IPS-18c (cell line): ENCODE results near the gene FAM89B.
"Not testable (repeated sequence)": the region's sequence is repeated elsewhere in the genome, so short reads cannot be mapped to it uniquely, and the experiment has no call there.

ENCODE experiments used
- H3K4me3 ChIP-seq: 2 replicates; pipeline ENCODE4 v1.7.0; 2013; ENCODE audit warnings: low read depth, mild to moderate bottlenecking, low read length, moderate library complexity; ENCODE audit not compliant: insufficient read depth
- H3K9me3 ChIP-seq: one replicate; pipeline ENCODE4 v1.6.1; 2013; ENCODE audit warnings: mild to moderate bottlenecking, low read length, moderate library complexity; ENCODE audit not compliant: control insufficient read depth, insufficient read depth

FAM89B gene

GRCh38 chr11:65572356-65573051 is at the start of gene FAM89B:
Gene FAM89B, plus strand, starts transcription at chr11:65572538. Its CDS starts 132 bp downstream, at chr11:65572670.
- H3K4me3 ChIP-seq = peak within 1 kb of the TSS; percentile 99
- no peaks in the 10 kb centered on the region for H3K9me3 ChIP-seq

- not testable (repeated sequence) for H3K4me3 ChIP-seq
These were observed 49.4 kb upstream of the FAM89B start for GRCh38 chr11:65522718-65523630.

GRCh38 chr11:65523631-65523968 is 48.7 kb upstream of the FAM89B start:
- H3K9me3 ChIP-seq, H3K4me3 ChIP-seq: not testable (repeated sequence)

More at GRCh38 chr11:65522718-65523630, 49.4 kb upstream of the FAM89B start:
- H3K9me3 ChIP-seq = not testable (repeated sequence)

GRCh38 chr11:65524014-65524740 is 48.2 kb upstream of the FAM89B start:
- Histone ChIP-seq H3K9me3 (no peaks in the 10 kb centered on the region), H3K4me3 (peak overlapping the region; percentile 32)

- H3K4me3 ChIP-seq = peak within 1 kb of the TSS; percentile 93
- H3K9me3 ChIP-seq = no peaks in the 10 kb centered on the region
These were observed 47.4 kb upstream of the FAM89B start, which contains the start of gene SCYL1 for GRCh38 chr11:65524741-65525545. Gene SCYL1, plus strand, starts transcription at chr11:65525083. Its CDS starts 71 bp downstream, at chr11:65525154.

- no peaks in the 10 kb centered on the region for H3K9me3 ChIP-seq
- H3K4me3 ChIP-seq = peak overlapping the region; percentile 93
These were observed 46.5 kb upstream of the FAM89B start for GRCh38 chr11:65525546-65526480.

- Histone ChIP-seq H3K9me3 (no peaks in the 10 kb centered on the region), H3K4me3 (no peak overlapping the region)
These were observed 45.6 kb upstream of the FAM89B start for GRCh38 chr11:65526744-65527143.

- Histone ChIP-seq H3K4me3 (no peak overlapping the region), H3K9me3 (no peaks in the 10 kb centered on the region)
These were observed 43.5 kb upstream of the FAM89B start for GRCh38 chr11:65528819-65529350.

GRCh38 chr11:65529475-65530156 is 42.7 kb upstream of the FAM89B start:
- no peak overlapping the region for H3K4me3 ChIP-seq
- H3K9me3 ChIP-seq = no peaks in the 10 kb centered on the region

- no peak overlapping the region for H3K4me3 ChIP-seq
- H3K9me3 ChIP-seq = no peaks in the 10 kb centered on the region
These were observed 42.2 kb upstream of the FAM89B start for GRCh38 chr11:65530157-65530496.

GRCh38 chr11:65532388-65533064 is 39.8 kb upstream of the FAM89B start:
- H3K9me3 ChIP-seq = no peaks in the 10 kb centered on the region

GRCh38 chr11:65535102-65535501 is 37.2 kb upstream of the FAM89B start:
- Histone ChIP-seq H3K9me3 (peaks cover 2% of the 10 kb centered on the region), H3K4me3 (no peak overlapping the region)

More at GRCh38 chr11:65532388-65533064, 39.8 kb upstream of the FAM89B start:
- no peak overlapping the region for H3K4me3 ChIP-seq

- no peak overlapping the region for H3K4me3 ChIP-seq
- peaks cover 2% of the 10 kb centered on the region for H3K9me3 ChIP-seq
These were observed 35.7 kb upstream of the FAM89B start for GRCh38 chr11:65536412-65537295.

GRCh38 chr11:65537296-65537597 is 35.1 kb upstream of the FAM89B start:
- Histone ChIP-seq H3K4me3 (no peak overlapping the region), H3K9me3 (peaks cover 2% of the 10 kb centered on the region)
